Activated gamma-delta T cell treated with Interleukin-2 at 50 U/mL for 16 hours (primary cell): ENCODE measurements around the gene LMO1.

ENCODE experiments used
- DNase-seq: peaks from one replicate; pipeline ENCODE4 v3.0.0-alpha.2; 2020

LMO1 gene

GRCh38 chr11:8241373-8242117, 22.1 kb downstream of the LMO1 start:
- no peak for DNase-seq

- DNase-seq = no peak
These were observed 24.0 kb downstream of the LMO1 start for GRCh38 chr11:8239536-8240228.

GRCh38 chr11:8239040-8239439, 24.6 kb downstream of the LMO1 start:
- DNase-seq = no peak

- DNase-seq = no peak
These were observed 26.2 kb downstream of the LMO1 start for GRCh38 chr11:8237453-8237852.

GRCh38 chr11:8235925-8236324, 27.8 kb downstream of the LMO1 start:
- no peak for DNase-seq

GRCh38 chr11:8234910-8235309, 28.8 kb downstream of the LMO1 start:
- no peak for DNase-seq

GRCh38 chr11:8234425-8234821, 29.3 kb downstream of the LMO1 start:
- DNase-seq = no peak

- DNase-seq = no peak
These were observed 29.8 kb downstream of the LMO1 start for GRCh38 chr11:8233691-8234424.

GRCh38 chr11:8232849-8233606, 30.6 kb downstream of the LMO1 start:
- no peak for DNase-seq

- no peak for DNase-seq
These were observed 31.3 kb downstream of the LMO1 start for GRCh38 chr11:8232414-8232813.

GRCh38 chr11:8231979-8232378, 31.7 kb downstream of the LMO1 start:
- no peak for DNase-seq

- DNase-seq = no peak
These were observed 32.5 kb downstream of the LMO1 start for GRCh38 chr11:8230921-8231847.

- no peak for DNase-seq
These were observed 33.4 kb downstream of the LMO1 start for GRCh38 chr11:8230178-8230859.

- no peak for DNase-seq
These were observed 34.1 kb downstream of the LMO1 start for GRCh38 chr11:8229299-8230177.

- no peak for DNase-seq
These were observed 35.4 kb downstream of the LMO1 start for GRCh38 chr11:8228231-8228630.

GRCh38 chr11:8227156-8228152, 36.2 kb downstream of the LMO1 start:
- no peak for DNase-seq

- peak; percentile 66 for DNase-seq
These were observed 38.1 kb downstream of the LMO1 start for GRCh38 chr11:8225589-8226036.

GRCh38 chr11:8224711-8225110, 39.0 kb downstream of the LMO1 start:
- DNase-seq = no peak

GRCh38 chr11:8224161-8224591, 39.5 kb downstream of the LMO1 start:
- no peak for DNase-seq
